CD4-positive, alpha-beta T cell treated with Interferon alpha-2 for 1 hour (primary cell): Measurements from ENCODE around the gene SMIM5.
"Not testable (repeated sequence)": the region's sequence is repeated elsewhere in the genome, so short reads cannot be mapped to it uniquely, and the experiment has no call there.

Source experiments
- DNase-seq, 2 donors: peaks; one replicate each; pipeline ENCODE4 v3.0.0-alpha.2; 2020 to 2022

Gene SMIM5

GRCh38 chr17:75632863-75633485 lies at the start of gene SMIM5:
TSS of gene SMIM5 (plus strand) at chr17:75633434. CDS start at chr17:75640202, 6,768 bp downstream.
- DNase-seq: peak; percentile 77 to 81

- DNase-seq: no peak
These were observed 48.4 kb upstream of the SMIM5 start for GRCh38 chr17:75584849-75585175.

GRCh38 chr17:75587675-75588595 lies 45.3 kb upstream of the SMIM5 start, which contains the start of gene MYO15B:
TSS of gene MYO15B (plus strand) at chr17:75587800. CDS start at chr17:75588058, 258 bp downstream.
- peak; percentile 61 to 69 for DNase-seq

GRCh38 chr17:75588596-75589011 lies 44.6 kb upstream of the SMIM5 start:
- DNase-seq: no peak

- peak; percentile 92 to 97 for DNase-seq
These were observed 44.0 kb upstream of the SMIM5 start for GRCh38 chr17:75589012-75589918.

- DNase-seq: no peak
These were observed 43.3 kb upstream of the SMIM5 start for GRCh38 chr17:75589919-75590303.

GRCh38 chr17:75590314-75590761 lies 42.9 kb upstream of the SMIM5 start:
- DNase-seq: no peak

- DNase-seq: no peak
These were observed 42.1 kb upstream of the SMIM5 start for GRCh38 chr17:75590849-75591721.

GRCh38 chr17:75591722-75592302 lies 41.4 kb upstream of the SMIM5 start:
- no peak for DNase-seq

GRCh38 chr17:75592348-75593020 lies 40.8 kb upstream of the SMIM5 start:
- no peak for DNase-seq

GRCh38 chr17:75593430-75593829 lies 39.8 kb upstream of the SMIM5 start:
- not testable (repeated sequence) for DNase-seq

GRCh38 chr17:75594499-75595283 lies 38.5 kb upstream of the SMIM5 start:
- no peak for DNase-seq

GRCh38 chr17:75595284-75595919 lies 37.8 kb upstream of the SMIM5 start:
- DNase-seq: no peak

GRCh38 chr17:75595920-75596313 lies 37.3 kb upstream of the SMIM5 start:
- no peak for DNase-seq

- no peak for DNase-seq
These were observed 36.7 kb upstream of the SMIM5 start for GRCh38 chr17:75596320-75597087.

GRCh38 chr17:75601057-75601987 lies 31.9 kb upstream of the SMIM5 start:
- peak; percentile 52 to 65 for DNase-seq

- no peak for DNase-seq
These were observed 30.6 kb upstream of the SMIM5 start for GRCh38 chr17:75602644-75603043.

GRCh38 chr17:75603123-75603522 lies 30.1 kb upstream of the SMIM5 start:
- DNase-seq: no peak
